C1 segment of cervical spinal cord (tissue), 14 donors: ENCODE measurements around the gene TINAG.
"Not testable (repeated sequence)": the region's sequence is repeated elsewhere in the genome, so short reads cannot be mapped to it uniquely, and the experiment has no call there.

Experiments
- DNase-seq, 14 donors: peaks; one replicate each; lab custom pipeline; 2025; lab: John Stamatoyannopoulos, UW

TINAG gene

DNA sequence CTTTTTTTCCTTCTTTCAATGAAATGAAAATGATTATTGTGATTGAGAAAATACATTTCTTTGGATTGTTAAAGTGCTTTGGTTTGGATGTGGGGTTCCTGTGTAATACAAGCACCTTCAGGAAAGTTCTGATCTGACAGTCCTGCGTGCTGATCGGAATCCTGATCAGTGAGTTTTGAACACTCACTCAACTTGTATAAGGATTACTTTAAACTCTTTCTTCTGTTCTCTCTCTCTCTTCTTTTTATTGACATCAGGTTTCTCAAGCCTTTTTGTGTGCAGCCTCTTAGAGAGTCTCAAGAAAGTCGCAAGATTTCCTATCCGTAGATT lies 710 bp downstream of the TINAG start:
- DNase-seq, result no peak

- DNase-seq, result no peak
Measured at GRCh38 chr6:54310377-54311152, 2.3 kb downstream of the TINAG start.

DNA sequence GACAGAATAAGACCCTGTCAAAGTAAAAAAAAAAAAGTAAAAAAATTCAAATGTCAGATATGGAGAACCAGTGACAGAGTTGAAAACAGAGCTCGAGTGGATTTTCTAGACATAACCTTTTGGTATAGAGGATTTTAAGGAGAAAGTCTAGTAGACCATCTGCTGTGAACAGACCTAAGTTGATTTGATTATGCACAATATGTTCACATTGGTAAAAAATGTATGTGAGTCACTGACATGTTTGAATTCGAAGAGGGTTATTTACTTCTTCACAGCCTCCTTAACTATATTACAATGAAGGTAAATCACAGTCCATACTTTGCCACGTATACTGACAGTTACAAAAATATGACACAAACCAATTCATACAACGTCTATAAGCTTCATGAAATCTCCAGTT lies 7.4 kb downstream of the TINAG start:
- no peak for DNase-seq

GRCh38 chr6:54320871-54321270 lies 12.6 kb downstream of the TINAG start:
- DNase-seq, result no peak

DNA sequence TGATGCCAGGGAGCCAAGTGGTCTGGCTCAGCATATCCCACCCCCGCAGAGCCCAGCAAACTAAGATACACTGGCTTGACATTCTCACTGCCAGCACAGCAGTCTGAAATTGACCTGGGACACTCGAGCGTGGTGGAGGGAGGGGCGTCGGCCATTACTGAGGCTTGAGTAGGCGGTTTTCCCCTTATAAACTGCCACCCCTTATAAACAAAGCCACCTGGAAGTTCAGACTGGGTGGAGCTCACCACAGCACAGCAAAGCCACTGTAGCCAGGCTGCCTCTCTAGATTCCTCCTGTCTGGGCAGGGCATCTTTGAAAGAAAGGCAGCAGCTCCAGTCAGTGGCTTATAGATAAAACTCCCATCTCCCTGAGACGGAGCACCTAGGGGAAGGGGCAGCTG lies 19.4 kb downstream of the TINAG start:
- DNase-seq, result no peak

- DNase-seq, result not testable (repeated sequence)
Measured at GRCh38 chr6:54331571-54331970, 23.3 kb downstream of the TINAG start.

DNA sequence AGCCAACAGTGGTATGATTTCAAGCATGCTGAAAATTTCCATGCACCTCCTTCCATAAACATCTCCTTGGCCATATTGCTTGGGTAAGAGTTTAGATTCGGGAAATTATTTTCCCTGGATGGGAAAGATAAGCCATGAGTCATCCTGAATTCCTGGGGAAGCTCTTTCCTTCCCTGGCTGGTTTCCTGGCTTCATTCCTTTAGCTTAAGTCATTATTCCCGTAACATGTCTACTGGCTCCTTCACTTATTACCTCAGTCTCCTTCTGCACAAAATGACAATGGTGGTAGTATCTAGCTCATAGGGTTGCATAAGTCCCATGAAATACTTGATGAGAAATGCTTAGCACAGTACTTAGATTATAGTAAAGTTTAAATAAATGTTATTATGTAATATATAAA lies 27.6 kb downstream of the TINAG start:
- DNase-seq, result no peak

- no peak for DNase-seq
Measured at GRCh38 chr6:54353975-54354374, 45.7 kb downstream of the TINAG start.

GRCh38 chr6:54354608-54355007 lies 46.4 kb downstream of the TINAG start:
- no peak for DNase-seq

- no peak for DNase-seq
Measured at GRCh38 chr6:54357141-54357540, 48.9 kb downstream of the TINAG start.

DNA sequence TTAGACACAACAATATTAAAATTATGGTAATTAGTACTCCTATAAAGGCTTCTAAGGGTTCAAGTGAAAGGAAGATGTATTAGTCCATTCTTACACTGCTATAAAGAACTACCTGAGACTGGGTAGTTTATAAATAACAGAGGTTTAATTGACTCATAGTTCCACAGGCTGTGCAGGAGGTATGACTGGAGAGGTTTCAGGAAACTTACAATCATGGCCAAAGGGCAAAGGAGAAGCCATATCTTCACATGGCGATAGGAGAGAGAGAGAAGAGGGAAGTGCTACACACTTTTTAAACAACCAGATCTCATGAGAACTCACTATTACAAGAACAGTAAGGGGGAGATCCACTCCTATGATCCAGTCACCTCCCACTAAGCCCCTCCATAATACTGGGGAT lies 52.9 kb downstream of the TINAG start:
- no peak for DNase-seq

GRCh38 chr6:54361734-54362133 lies 53.5 kb downstream of the TINAG start:
- DNase-seq, result no peak

GRCh38 chr6:54366667-54367327 lies 58.6 kb downstream of the TINAG start:
- DNase-seq, result no peak

GRCh38 chr6:54377776-54378175 lies 69.5 kb downstream of the TINAG start:
- DNase-seq, result no peak

DNA sequence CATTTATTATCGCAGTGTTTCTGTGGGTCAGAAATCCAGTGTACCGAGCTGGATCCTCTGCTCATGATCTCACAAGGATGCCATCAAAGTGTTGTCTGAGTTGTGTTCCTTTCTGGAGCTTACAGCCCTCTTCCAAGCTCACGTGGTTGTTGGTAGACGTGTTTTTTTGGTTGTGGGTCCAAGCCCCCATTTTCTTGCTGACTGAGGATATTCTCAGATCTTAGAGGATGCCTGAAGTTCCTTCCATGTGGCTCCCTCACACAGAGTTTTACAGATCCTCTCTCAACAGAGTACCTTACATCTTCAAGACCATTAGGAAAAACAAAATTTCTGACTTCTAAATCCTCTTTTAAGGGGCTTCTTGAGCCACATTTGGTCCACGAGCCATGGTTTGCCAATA lies 78.1 kb downstream of the TINAG start:
- DNase-seq, result no peak

DNA sequence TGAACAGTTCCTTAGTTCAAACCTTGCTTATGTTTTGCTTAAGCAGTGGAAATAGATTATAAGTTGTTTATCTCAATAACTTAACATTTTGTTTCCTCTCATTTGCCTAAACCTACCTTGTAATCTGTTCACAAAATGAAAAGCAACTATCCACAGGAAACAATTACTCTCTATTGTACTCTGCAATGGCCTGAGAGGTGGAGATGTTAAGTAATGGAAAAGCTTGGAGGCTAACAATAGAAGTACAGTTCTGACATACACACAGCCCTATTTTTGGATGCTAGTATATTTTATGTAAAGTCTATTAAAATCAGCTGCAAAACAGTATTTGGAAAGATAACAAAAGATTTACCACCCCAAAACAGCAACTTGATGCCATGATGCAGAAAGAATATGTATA lies 82.1 kb downstream of the TINAG start:
- DNase-seq, result no peak

GRCh38 chr6:54391577-54391976 lies 83.3 kb downstream of the TINAG start:
- DNase-seq, result no peak

- no peak for DNase-seq
Measured at GRCh38 chr6:54403096-54403495, 94.9 kb downstream of the TINAG start.

- DNase-seq, result no peak
Measured at GRCh38 chr6:54404791-54405190, 96.5 kb downstream of the TINAG start.

GRCh38 chr6:54411767-54412166 lies 103.5 kb downstream of the TINAG start:
- no peak for DNase-seq

- no peak for DNase-seq
Measured at GRCh38 chr6:54415517-54415916, 107.3 kb downstream of the TINAG start.

GRCh38 chr6:54419885-54420284 lies 111.6 kb downstream of the TINAG start:
- no peak for DNase-seq

- no peak for DNase-seq
Measured at GRCh38 chr6:54426995-54427394, 118.8 kb downstream of the TINAG start.
